ENCODE results near the gene C8B.

DNA sequence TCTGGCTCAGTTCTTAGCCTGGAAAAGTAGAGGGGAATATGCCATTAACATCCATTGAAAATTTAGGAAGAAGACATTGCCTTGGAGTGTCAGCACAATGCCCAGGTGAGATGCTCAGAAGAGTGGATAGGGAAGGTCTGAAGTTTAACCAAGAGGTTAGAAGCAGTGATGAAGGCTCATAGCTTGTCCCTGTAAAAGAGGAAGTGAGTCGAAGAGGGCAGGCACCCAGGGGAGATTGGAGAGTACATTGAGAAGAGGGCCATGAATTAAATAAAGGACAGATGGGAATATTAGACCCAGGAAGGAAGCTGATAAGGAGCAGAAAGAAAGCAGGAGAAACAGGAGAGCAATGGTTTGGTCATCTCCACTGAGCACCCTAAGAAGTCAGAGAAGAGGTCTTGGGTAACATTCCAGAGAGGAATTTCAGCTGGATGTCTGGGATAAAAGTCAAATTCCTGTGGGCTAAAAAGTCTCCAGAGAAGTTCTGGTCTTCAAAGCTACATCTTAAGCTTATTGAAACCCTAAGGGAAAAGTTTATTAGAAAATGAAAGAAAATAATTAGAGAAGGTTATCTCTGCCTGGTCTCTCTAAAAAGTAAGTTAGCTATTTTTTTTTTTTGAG lies 17.3 kb downstream of the C8B start:
- TF ChIP-seq, protein P1, sequence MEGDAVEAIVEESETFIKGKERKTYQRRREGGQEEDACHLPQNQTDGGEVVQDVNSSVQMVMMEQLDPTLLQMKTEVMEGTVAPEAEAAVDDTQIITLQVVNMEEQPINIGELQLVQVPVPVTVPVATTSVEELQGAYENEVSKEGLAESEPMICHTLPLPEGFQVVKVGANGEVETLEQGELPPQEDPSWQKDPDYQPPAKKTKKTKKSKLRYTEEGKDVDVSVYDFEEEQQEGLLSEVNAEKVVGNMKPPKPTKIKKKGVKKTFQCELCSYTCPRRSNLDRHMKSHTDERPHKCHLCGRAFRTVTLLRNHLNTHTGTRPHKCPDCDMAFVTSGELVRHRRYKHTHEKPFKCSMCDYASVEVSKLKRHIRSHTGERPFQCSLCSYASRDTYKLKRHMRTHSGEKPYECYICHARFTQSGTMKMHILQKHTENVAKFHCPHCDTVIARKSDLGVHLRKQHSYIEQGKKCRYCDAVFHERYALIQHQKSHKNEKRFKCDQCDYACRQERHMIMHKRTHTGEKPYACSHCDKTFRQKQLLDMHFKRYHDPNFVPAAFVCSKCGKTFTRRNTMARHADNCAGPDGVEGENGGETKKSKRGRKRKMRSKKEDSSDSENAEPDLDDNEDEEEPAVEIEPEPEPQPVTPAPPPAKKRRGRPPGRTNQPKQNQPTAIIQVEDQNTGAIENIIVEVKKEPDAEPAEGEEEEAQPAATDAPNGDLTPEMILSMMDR (conservative IDR thresholded peaks at IDR 0.05 in 1 of 2, IDR thresholded peaks at IDR 0.05 in 1 of 2; ENCODE audit: extremely low read depth in 1 of 2, insufficient read depth in 1 of 2, low read depth in 1 of 2, low read length in 2 of 2), result no peak
- no peak for TF ChIP-seq EZH2 (IDR thresholded peaks at IDR 0.05; ENCODE audit: borderline replicate concordance, low read length)
